ENCODE data around the gene KRT31. TPM values are rescaled to one million over a fixed set of nuclear protein-coding genes. Genes with fewer than 3 reads are reported as not detected.

Gene KRT31
- total and polyA plus RNA-seq, 2 of the 8 experiments (the other 6 are each of a cell fraction or from before 2014, with no cell fraction given): not detected

- Histone ChIP-seq H3K9me3 (ENCODE audit: insufficient read depth in 2 of 2, low read depth in 1 of 2, low read length in 1 of 2) (no peaks in the 10 kb centered on the region), H2BK12ac (ENCODE audit: low read depth, low read length) (no peak overlapping the region), H2AFZ (ENCODE audit: low read length) (no peak overlapping the region), H3K4ac (replicated peaks; ENCODE audit: insufficient read length, low read depth, low read length) (no peak overlapping the region), H3K4me2 (ENCODE audit: insufficient read depth in 1 of 2, low read depth in 2 of 2, low read length in 2 of 2) (no peak overlapping the region), H2BK5ac (ENCODE audit: low read depth, low read length) (no peak overlapping the region), H3K56ac (replicated peaks; ENCODE audit: insufficient read length, low read depth, low read length) (no peak overlapping the region), H3K4me1 (replicated peaks in 1 of 4; ENCODE audit: control insufficient read depth in 3 of 4, insufficient read depth in 4 of 4, low read length in 3 of 4) (peaks cover 0 to 7% (median 0%) of the 10 kb centered on the region in 4 experiments; a peak in 4 of 7 replicates), H3K14ac (ENCODE audit: insufficient read length) (no peak overlapping the region), H3K23me2 (ENCODE audit: low read depth, low read length) (no peaks in the 10 kb centered on the region), H3K9ac (replicated peaks in 1 of 4; ENCODE audit: extremely low read depth in 1 of 4, low read depth in 3 of 4, low read length in 3 of 4) (no peak overlapping the region), H2AK5ac (ENCODE audit: low read depth, low read length) (no peak overlapping the region), H3K27me3 (replicated peaks in 1 of 4; ENCODE audit: control insufficient read depth in 3 of 4, extremely low read depth in 1 of 4, insufficient read depth in 3 of 4, low read length in 3 of 4) (no peaks in the 10 kb centered on the region; a peak in 2 of 7 replicates), H4K20me1 (replicated peaks in 1 of 2; ENCODE audit: control insufficient read depth in 1 of 2, insufficient read depth in 2 of 2, low read length in 2 of 2) (no peaks in the 10 kb centered on the region), H4K5ac (ENCODE audit: insufficient read length, low read depth, low read length) (no peak overlapping the region), H3K36me3 (ENCODE audit: control insufficient read depth in 2 of 4, insufficient read depth in 4 of 4, low read length in 3 of 4) (no peaks in the 10 kb centered on the region), H4K91ac (replicated peaks; ENCODE audit: insufficient read length, low read length) (no peak overlapping the region), H3K23ac (ENCODE audit: insufficient read length) (no peak overlapping the region), H3K79me2 (ENCODE audit: control insufficient read depth in 1 of 2, insufficient read depth in 2 of 2, low read length in 2 of 2) (no peaks in the 10 kb centered on the region), H3K79me1 (ENCODE audit: low read depth, low read length) (no peaks in the 10 kb centered on the region), H2BK120ac (replicated peaks; ENCODE audit: low read depth, low read length) (no peak overlapping the region), H2BK20ac (ENCODE audit: low read length) (no peak overlapping the region), H2BK15ac (ENCODE audit: low read length) (no peak overlapping the region), H4K8ac (ENCODE audit: extremely low read depth, insufficient read depth, low read length) (no peak overlapping the region), H3K27ac (ENCODE audit: low read depth, low read length) (no peak overlapping the region; the same call in 1 of the 2 replicates), H3K4me3 (ENCODE audit: extremely low read depth in 1 of 4, insufficient read depth in 2 of 4, low read depth in 3 of 4, low read length in 4 of 4) (no peak overlapping the region), H3K18ac (ENCODE audit: extremely low read depth, low read length) (no peak overlapping the region)
- 86% methylated on average over 7 of the region's 7 CpGs; no CpG with 5 or more reads in 1 of the 2 experiments for WGBS, 2 experiments (ENCODE audit: extremely low coverage in 1 of 2, insufficient coverage in 1 of 2, insufficient read length in 1 of 2, insufficient replicate concordance in 2 of 2, low coverage in 1 of 2, low lambda C conversion rate in 2 of 2, missing lambda C conversion rate in 1 of 2)
- DNase-seq (ENCODE audit: low read depth in 1 of 2, low spot score in 2 of 2) (no peak), FAIRE-seq (no peak)
- ChIA-PET POLR2A (ENCODE audit: partially characterized antibody) (no interaction called here), CTCF (ENCODE audit: partially characterized antibody) (interaction anchor here (0.5 to 3.8 kb wide), 43 partner anchors 8 to 563 kb away, joined by 3 to 51 read pairs (median 4); partner anchors contain the start of genes KRT19, KRT33B and KRT38)
- TF ChIP-seq GTF2F1 (IDR thresholded peaks at IDR 0.05; ENCODE audit: borderline replicate concordance, low read depth, low read length): no peak
- no peak for TF ChIP-seq FOSL1 (IDR thresholded peaks at IDR 0.05; ENCODE audit: insufficient read depth, low read depth, low read length)
- TF ChIP-seq, protein P1, sequence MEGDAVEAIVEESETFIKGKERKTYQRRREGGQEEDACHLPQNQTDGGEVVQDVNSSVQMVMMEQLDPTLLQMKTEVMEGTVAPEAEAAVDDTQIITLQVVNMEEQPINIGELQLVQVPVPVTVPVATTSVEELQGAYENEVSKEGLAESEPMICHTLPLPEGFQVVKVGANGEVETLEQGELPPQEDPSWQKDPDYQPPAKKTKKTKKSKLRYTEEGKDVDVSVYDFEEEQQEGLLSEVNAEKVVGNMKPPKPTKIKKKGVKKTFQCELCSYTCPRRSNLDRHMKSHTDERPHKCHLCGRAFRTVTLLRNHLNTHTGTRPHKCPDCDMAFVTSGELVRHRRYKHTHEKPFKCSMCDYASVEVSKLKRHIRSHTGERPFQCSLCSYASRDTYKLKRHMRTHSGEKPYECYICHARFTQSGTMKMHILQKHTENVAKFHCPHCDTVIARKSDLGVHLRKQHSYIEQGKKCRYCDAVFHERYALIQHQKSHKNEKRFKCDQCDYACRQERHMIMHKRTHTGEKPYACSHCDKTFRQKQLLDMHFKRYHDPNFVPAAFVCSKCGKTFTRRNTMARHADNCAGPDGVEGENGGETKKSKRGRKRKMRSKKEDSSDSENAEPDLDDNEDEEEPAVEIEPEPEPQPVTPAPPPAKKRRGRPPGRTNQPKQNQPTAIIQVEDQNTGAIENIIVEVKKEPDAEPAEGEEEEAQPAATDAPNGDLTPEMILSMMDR (IDR thresholded peaks at IDR 0.05; ENCODE audit: control extremely low read depth in 1 of 3, insufficient read depth in 1 of 3, low read depth in 1 of 3, low read length in 3 of 3): no peak
- TF ChIP-seq KDM1A (IDR thresholded peaks at IDR 0.05; ENCODE audit: borderline replicate concordance, low read length): no peak
- TF ChIP-seq ATF3 (IDR thresholded peaks at IDR 0.05; ENCODE audit: insufficient read depth, low read depth, low read length): no peak
- TF ChIP-seq ZNF274 (IDR thresholded peaks at IDR 0.05; ENCODE audit: borderline replicate concordance, extremely low read depth, low read length): no peak
- TF ChIP-seq NANOG (IDR thresholded peaks at IDR 0.05; ENCODE audit: insufficient read depth, low read depth, low read length, poor library complexity, severe bottlenecking): no peak
- no peak for TF ChIP-seq KDM4A (IDR thresholded peaks at IDR 0.05; ENCODE audit: low read depth, low read length, severe bottlenecking)
- no peak for TF ChIP-seq EGR1 (IDR thresholded peaks at IDR 0.05; ENCODE audit: borderline replicate concordance, low read depth, low read length)
Observed at GRCh38 chr17:41418116-41418860, 20.9 kb upstream of the KRT31 start.
